GM23248 (cell line): ENCODE measurements around the gene RBMS3. TPM values are rescaled to one million over a fixed set of nuclear protein-coding genes. Genes with fewer than 3 reads are reported as not detected.

Experiments
- DNase-seq: peaks from one replicate; pipeline ENCODE4 v3.0.0-alpha.2; 2015
- H2AFZ ChIP-seq: fragments of 200-600 bp; sonication (generic); 2 replicates; pipeline ENCODE4 v1.6.1; 2016; ENCODE audit warnings: antibody characterized with exemption
- H3F3A ChIP-seq: fragments of 200-600 bp; sonication (generic); 2 replicates; pipeline ENCODE4 v1.6.1; 2016; ENCODE audit warnings: mild to moderate bottlenecking, antibody characterized with exemption, mixed run types; ENCODE audit not compliant: insufficient read depth
- H3K27ac ChIP-seq: fragments of 200-600 bp; sonication (generic); 2 replicates; pipeline ENCODE4 v1.5.1; 2016; ENCODE audit warnings: mild to moderate bottlenecking
- H3K27me3 ChIP-seq: fragments of 200-600 bp; sonication (generic); replicated peaks from 2 replicates; pipeline ENCODE4 v1.6.1; 2016; ENCODE audit warnings: mild to moderate bottlenecking; ENCODE audit not compliant: insufficient read depth
- H3K36me3 ChIP-seq: fragments of 200-600 bp; sonication (generic); 2 replicates; pipeline ENCODE4 v1.6.1; 2016; ENCODE audit warnings: low read depth, mild to moderate bottlenecking
- H3K4me1 ChIP-seq: fragments of 200-600 bp; sonication (generic); 2 replicates; pipeline ENCODE4 v1.6.1; 2016; ENCODE audit warnings: mild to moderate bottlenecking; ENCODE audit not compliant: insufficient read depth
- H3K4me2 ChIP-seq: fragments of 200-600 bp; sonication (generic); one replicate; pipeline ENCODE4 v1.6.1; 2016; ENCODE audit warnings: mild to moderate bottlenecking; ENCODE audit not compliant: unreplicated experiment
- H3K4me3 ChIP-seq: fragments of 200-600 bp; sonication (generic); 2 replicates; pipeline ENCODE4 v1.5.1; 2016; ENCODE audit warnings: mild to moderate bottlenecking
- H3K79me2 ChIP-seq: fragments of 200-600 bp; sonication (generic); 2 replicates; pipeline ENCODE4 v1.6.1; 2016; ENCODE audit warnings: mild to moderate bottlenecking; ENCODE audit not compliant: insufficient read depth
- H3K9ac ChIP-seq: fragments of 200-600 bp; sonication (generic); 2 replicates; pipeline ENCODE4 v1.6.1; 2016; ENCODE audit warnings: mild to moderate bottlenecking
- H3K9me2 ChIP-seq: fragments of 200-600 bp; sonication (generic); 2 replicates; pipeline ENCODE4 v1.6.1; 2016; ENCODE audit warnings: mixed run types, mild to moderate bottlenecking, moderate library complexity; ENCODE audit not compliant: insufficient read depth
- H3K9me3 ChIP-seq: fragments of 200-600 bp; sonication (generic); one replicate; pipeline ENCODE4 v1.6.1; 2017; ENCODE audit warnings: low read depth
- H4K20me1 ChIP-seq: fragments of 200-600 bp; sonication (generic); 2 replicates; pipeline ENCODE4 v1.6.0; 2016; ENCODE audit not compliant: insufficient read depth
- EZH2 ChIP-seq: fragments of 200-600 bp; sonication (generic); IDR thresholded peaks from 2 replicates; pipeline ENCODE4 v1.6.1; 2018; ENCODE audit warnings: antibody characterized with exemption, mild to moderate bottlenecking; ENCODE audit not compliant: insufficient read depth, poor library complexity, severe bottlenecking
- EZH2phosphoT487 ChIP-seq: fragments of 200-600 bp; sonication (generic); IDR thresholded peaks from 2 replicates; pipeline ENCODE4 v1.6.1; 2018; ENCODE audit warnings: antibody characterized with exemption, moderate library complexity, mild to moderate bottlenecking, low read depth; ENCODE audit not compliant: insufficient read depth
- WGBS, 2 experiments: methylation state at CpG; one replicate each; pipeline ENCODE4 v1.1.6; 2015 to 2017; ENCODE audit warnings: low lambda C conversion rate in 2 of 2, low coverage in 1 of 2; ENCODE audit errors: missing lambda C conversion rate in 2 of 2; 5-methylcytosine and 5-hydroxymethylcytosine counted together
- in situ Hi-C: fragments of 300-500 bp; cut with MboI; formaldehyde crosslinking; loops from 2 replicates; pipeline ENCODE4 v1.15.0; 2020
- polyA plus RNA-seq: library from polyadenylated mRNA; unstranded; fragments of >200 nt; fragmentation: Nextera tagmentation; extraction: Ambion mirVana; gene quantifications from 2 replicates; pipeline ENCODE4 v1.2.1, GENCODE V29; 2016
- total RNA-seq: library from RNA; depleted of rRNA; stranded (reverse); fragments of >200 nt; shearing (Covaris generic); gene quantifications from 2 replicates; pipeline ENCODE4 v1.2.3, GENCODE V29; 2014

RBMS3 gene
- total and polyA plus RNA-seq, 2 experiments from 2014 or later = 40.0 to 94.3 TPM

DNA sequence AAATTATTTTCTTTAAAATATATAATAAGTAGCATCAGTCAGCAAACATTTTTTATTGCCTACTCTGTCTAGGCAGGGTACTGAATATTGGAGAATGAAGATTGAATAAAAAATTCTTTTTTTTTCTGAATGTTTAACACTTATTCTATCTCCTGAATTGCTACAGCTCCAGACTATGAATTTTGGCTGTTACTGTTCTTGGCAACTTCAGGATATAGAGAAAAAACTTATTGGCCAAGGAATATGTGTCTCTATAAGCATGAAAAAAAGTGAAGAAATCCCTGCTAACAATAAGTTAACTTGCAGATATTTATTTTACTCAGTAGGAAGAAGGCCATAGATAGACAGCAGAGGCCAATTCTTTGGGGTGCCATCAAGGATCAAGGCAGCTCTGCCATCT lies 309.6 kb downstream of the RBMS3 start:
- H3K27ac ChIP-seq = no peak overlapping the region
- no peak overlapping the region for H3K9ac ChIP-seq
- no peaks in the 10 kb centered on the region for H3K27me3 ChIP-seq
- no peak overlapping the region for H3K4me2 ChIP-seq
- no peaks in the 10 kb centered on the region for H4K20me1 ChIP-seq
- peaks cover 9% of the 10 kb centered on the region; the same call in 1 of the 2 replicates for H3F3A ChIP-seq
- no peak overlapping the region for H2AFZ ChIP-seq
- H3K4me1 ChIP-seq = peaks cover 13% of the 10 kb centered on the region
- H3K79me2 ChIP-seq = peaks cover 68% of the 10 kb centered on the region
- no peak for DNase-seq
- no peaks in the 10 kb centered on the region for H3K9me2 ChIP-seq
- in situ Hi-C loops = no loop called here
- TF ChIP-seq EZH2phosphoT487 (no peak), EZH2 (no peak)
- H3K9me3 ChIP-seq = no peaks in the 10 kb centered on the region
- H3K4me3 ChIP-seq = no peak overlapping the region
- H3K36me3 ChIP-seq = no peaks in the 10 kb centered on the region; the same call in 1 of the 2 replicates

- Histone ChIP-seq H3F3A (0 out of 2 replicates have a peak, but pooled peaks cover 9% of the 10 kb centered on the region), H3K4me3 (no peak overlapping the region), H3K79me2 (peaks cover 67% of the 10 kb centered on the region), H3K36me3 (no peaks in the 10 kb centered on the region; the same call in 1 of the 2 replicates), H3K9me2 (no peaks in the 10 kb centered on the region), H4K20me1 (no peaks in the 10 kb centered on the region), H3K27me3 (no peaks in the 10 kb centered on the region), H3K27ac (no peak overlapping the region), H3K4me1 (peaks cover 13% of the 10 kb centered on the region), H3K9ac (no peak overlapping the region), H3K4me2 (no peak overlapping the region), H2AFZ (no peak overlapping the region), H3K9me3 (no peaks in the 10 kb centered on the region)
- TF ChIP-seq EZH2 = no peak
- TF ChIP-seq EZH2phosphoT487 = no peak
- WGBS, 2 experiments = 97 to 99% methylated on average over 3 of the region's 3 CpGs
- in situ Hi-C loops = no loop called here
- DNase-seq = no peak
Measured at GRCh38 chr3:29591579-29591978, 310.7 kb downstream of the RBMS3 start.

- H3K27ac ChIP-seq = peak overlapping the region; percentile 57
- no peaks in the 10 kb centered on the region for H3K27me3 ChIP-seq
- no peak overlapping the region for H3K4me3 ChIP-seq
- H3K9me3 ChIP-seq = no peaks in the 10 kb centered on the region
- no peak overlapping the region for H2AFZ ChIP-seq
- H3K9me2 ChIP-seq = no peaks in the 10 kb centered on the region
- in situ Hi-C loops = no loop called here
- peaks cover 72% of the 10 kb centered on the region for H3K79me2 ChIP-seq
- no peak for DNase-seq
- 97 to 100% methylated on average over 1 of the region's 1 CpG for WGBS, 2 experiments
- no peaks in the 10 kb centered on the region for H4K20me1 ChIP-seq
- 0 out of 2 replicates have a peak overlapping the region, but pooled peaks have one; percentile 2 for H3K9ac ChIP-seq
- 0 out of 2 replicates have a peak, but pooled peaks cover 13% of the 10 kb centered on the region for H3F3A ChIP-seq
- no peaks in the 10 kb centered on the region; the same call in 1 of the 2 replicates for H3K36me3 ChIP-seq
- H3K4me1 ChIP-seq = peaks cover 24% of the 10 kb centered on the region
- peak overlapping the region; percentile 21 for H3K4me2 ChIP-seq
- no peak for TF ChIP-seq EZH2
- no peak for TF ChIP-seq EZH2phosphoT487
Measured at GRCh38 chr3:29593802-29594201, 312.9 kb downstream of the RBMS3 start.

GRCh38 chr3:29594261-29594660 lies 313.4 kb downstream of the RBMS3 start:
- Histone ChIP-seq H3K4me3 (no peak overlapping the region), H3K4me1 (peaks cover 24% of the 10 kb centered on the region), H3K36me3 (no peaks in the 10 kb centered on the region; the same call in 1 of the 2 replicates), H3K9me3 (no peaks in the 10 kb centered on the region), H3F3A (0 out of 2 replicates have a peak, but pooled peaks cover 13% of the 10 kb centered on the region), H4K20me1 (no peaks in the 10 kb centered on the region), H3K4me2 (peak overlapping the region; percentile 21), H2AFZ (0 out of 2 replicates have a peak overlapping the region, but pooled peaks have one; percentile 1), H3K27me3 (no peaks in the 10 kb centered on the region), H3K79me2 (peaks cover 72% of the 10 kb centered on the region), H3K9ac (peak overlapping the region; percentile 2; the same call in 1 of the 2 replicates), H3K27ac (peak overlapping the region; percentile 57), H3K9me2 (no peaks in the 10 kb centered on the region)
- WGBS, 2 experiments = 14 to 18% methylated on average over 1 of the region's 1 CpG
- TF ChIP-seq EZH2phosphoT487 (no peak), EZH2 (no peak)
- DNase-seq = peak; percentile 39
- in situ Hi-C loops = no loop called here
